Measurements from ENCODE around the gene TRAF4. TPM values are rescaled to one million over a fixed set of nuclear protein-coding genes. Genes with fewer than 3 reads are reported as not detected.
"Not testable (repeated sequence)": the region's sequence is repeated elsewhere in the genome, so short reads cannot be mapped to it uniquely, and the experiment has no call there.

TRAF4 gene
- total RNA-seq, 4 donors from 2014 or later = 65.7 to 191 (median 126) TPM

GRCh38 chr17:28717578-28718332 lies 26.1 kb upstream of the TRAF4 start, which contains the start of gene RAB34:
TSS of gene RAB34 (minus strand) at chr17:28717868. CDS start at chr17:28717266, 602 bp downstream.
- in situ Hi-C loops (cut with MboI; ENCODE audit: low pct_ligation_motif_present in 1 of 4, low pct_unique_long_range_greater_than_20kb in 1 of 4, low sequenced_read_pairs in 3 of 4) = no loop called here
- H3K27me3 ChIP-seq = peaks cover 14% of the 10 kb centered on the region
- H3K4me3 ChIP-seq = peak within 1 kb of the TSS; percentile 37 to 56 (median 52)
- peaks cover 30 to 53% (median 39%) of the 10 kb centered on the region in 4 donors for H3K4me1 ChIP-seq
- 40% methylated on average over 40 of the region's 60 CpGs; no CpG with 5 or more reads in 1 of the 2 donors for WGBS, 2 donors (ENCODE audit: low coverage in 1 of 2)
- H3K36me3 ChIP-seq = peaks cover 0 to 7% (median 3%) of the 10 kb centered on the region in 4 donors
- TF ChIP-seq CTCF (IDR thresholded peaks at IDR 0.05) (peak in 1 of 5 experiments; percentile 6), EP300 (IDR thresholded peaks at IDR 0.05; ENCODE audit: low read depth) (no peak), POLR2AphosphoS5 (IDR thresholded peaks at IDR 0.05) (peak in 2 of 3 donors; percentile 22 to 44), POLR2A (IDR thresholded peaks at IDR 0.05) (peak; percentile 38)
- DNase-seq = peak; percentile 56
- peak within 1 kb of the TSS; percentile 85 to 91 (median 88) for H3K27ac ChIP-seq
- H3K9me3 ChIP-seq = no peaks in the 10 kb centered on the region
- intact Hi-C loops (cut with DNase I; ENCODE audit: low total_unique reads) = no loop called here

- in situ Hi-C loops (cut with MboI; ENCODE audit: low pct_ligation_motif_present in 1 of 4, low pct_unique_long_range_greater_than_20kb in 1 of 4, low sequenced_read_pairs in 3 of 4) = no loop called here
- H3K36me3 ChIP-seq = peaks cover 0 to 14% (median 6%) of the 10 kb centered on the region in 4 donors
- DNase-seq = no peak
- peak overlapping the region; percentile 85 to 91 (median 88) for H3K27ac ChIP-seq
- intact Hi-C loops (cut with DNase I; ENCODE audit: low total_unique reads) = no loop called here
- peaks cover 14% of the 10 kb centered on the region for H3K27me3 ChIP-seq
- TF ChIP-seq EP300 (IDR thresholded peaks at IDR 0.05; ENCODE audit: low read depth) = no peak
- no peak for TF ChIP-seq CTCF (IDR thresholded peaks at IDR 0.05)
- TF ChIP-seq POLR2AphosphoS5 (IDR thresholded peaks at IDR 0.05) = no peak
- TF ChIP-seq POLR2A (IDR thresholded peaks at IDR 0.05) = no peak
- H3K4me3 ChIP-seq = peak overlapping the region in 3 of 4 donors; percentile 49 to 83 (median 76)
- H3K4me1 ChIP-seq = peaks cover 30 to 60% (median 43%) of the 10 kb centered on the region in 4 donors
- no peaks in the 10 kb centered on the region for H3K9me3 ChIP-seq
- 51 to 66% methylated on average over 9 to 18 of the region's 18 CpGs for WGBS, 2 donors (ENCODE audit: low coverage in 1 of 2)
Observed at GRCh38 chr17:28718333-28719020, 25.3 kb upstream of the TRAF4 start.

GRCh38 chr17:28719021-28719433 lies 24.8 kb upstream of the TRAF4 start:
- intact Hi-C loops (cut with DNase I; ENCODE audit: low total_unique reads) (no loop called here), in situ Hi-C loops (cut with MboI; ENCODE audit: low pct_ligation_motif_present in 1 of 4, low pct_unique_long_range_greater_than_20kb in 1 of 4, low sequenced_read_pairs in 3 of 4) (no loop called here)
- Histone ChIP-seq H3K4me3 (peak overlapping the region in 3 of 4 donors; percentile 68 to 83 (median 76)), H3K9me3 (no peaks in the 10 kb centered on the region), H3K4me1 (peaks cover 30 to 61% (median 46%) of the 10 kb centered on the region in 4 donors), H3K36me3 (peaks cover 0 to 18% (median 9%) of the 10 kb centered on the region in 4 donors), H3K27ac (peak overlapping the region; percentile 85 to 91 (median 88)), H3K27me3 (peaks cover 14% of the 10 kb centered on the region)
- 14 to 27% methylated on average over 3 to 18 of the region's 18 CpGs for WGBS, 2 donors (ENCODE audit: low coverage in 1 of 2)
- TF ChIP-seq POLR2AphosphoS5 (IDR thresholded peaks at IDR 0.05) (no peak), POLR2A (IDR thresholded peaks at IDR 0.05) (no peak)
- no peak for DNase-seq

GRCh38 chr17:28720247-28720996 lies 23.4 kb upstream of the TRAF4 start:
- Histone ChIP-seq H3K4me1 (peaks cover 33 to 67% (median 60%) of the 10 kb centered on the region in 4 donors), H3K27me3 (peaks cover 14% of the 10 kb centered on the region), H3K36me3 (peaks cover 0 to 25% (median 9%) of the 10 kb centered on the region in 4 donors), H3K27ac (peak overlapping the region; percentile 85 to 91 (median 88)), H3K4me3 (peak overlapping the region; percentile 50 to 83 (median 72)), H3K9me3 (no peaks in the 10 kb centered on the region)
- intact Hi-C loops (cut with DNase I; ENCODE audit: low total_unique reads) (loop anchor here (10.0 kb wide), 2 partner anchors 234 to 394 kb away; partner anchors contain the start of gene PHF12), in situ Hi-C loops (cut with MboI; ENCODE audit: low pct_ligation_motif_present in 1 of 4, low pct_unique_long_range_greater_than_20kb in 1 of 4, low sequenced_read_pairs in 3 of 4) (no loop called here)
- TF ChIP-seq POLR2AphosphoS5 (IDR thresholded peaks at IDR 0.05) (no peak), EP300 (IDR thresholded peaks at IDR 0.05; ENCODE audit: low read depth) (no peak), POLR2A (IDR thresholded peaks at IDR 0.05) (no peak), CTCF (IDR thresholded peaks at IDR 0.05) (peak in 2 of 5 experiments; percentile 29 to 40)
- DNase-seq = no peak
- whole genome bisulfite sequencing, 2 donors (ENCODE audit: low coverage in 1 of 2) = 0% methylated on average over 10 to 28 of the region's 30 CpGs

GRCh38 chr17:28720997-28721329 lies 22.8 kb upstream of the TRAF4 start:
- peaks cover 0 to 25% (median 9%) of the 10 kb centered on the region in 4 donors for H3K36me3 ChIP-seq
- H3K27me3 ChIP-seq = peaks cover 14% of the 10 kb centered on the region
- peak overlapping the region; percentile 85 to 91 (median 88) for H3K27ac ChIP-seq
- WGBS, 2 donors (ENCODE audit: low coverage in 1 of 2) = 17 to 33% methylated on average over 6 to 19 of the region's 19 CpGs
- peaks cover 37 to 72% (median 65%) of the 10 kb centered on the region in 4 donors for H3K4me1 ChIP-seq
- DNase-seq; in situ Hi-C loops (cut with MboI; ENCODE audit: low pct_ligation_motif_present in 1 of 4, low pct_unique_long_range_greater_than_20kb in 1 of 4, low sequenced_read_pairs in 3 of 4); H3K9me3 ChIP-seq: not testable (repeated sequence)
- H3K4me3 ChIP-seq = peak overlapping the region in 3 of 4 donors; percentile 68 to 83 (median 76)
- intact Hi-C loops (cut with DNase I; ENCODE audit: low total_unique reads) = loop anchor here (10.0 kb wide), 2 partner anchors 234 to 394 kb away; partner anchors contain the start of gene PHF12

Measured in transverse colon (tissue), 4 donors.